Peyer's patch (tissue), 4 donors: ENCODE measurements around the gene RTN4RL1.

Experiments
- POLR2A ChIP-seq, 2 donors: fragments of 450-650 bp; IDR thresholded peaks; one replicate each; pipeline ENCODE4 v1.5.1; 2017; ENCODE audit warnings: antibody characterized with exemption in 2 of 2, mild to moderate bottlenecking in 2 of 2, moderate library complexity in 2 of 2
- TF ChIP-seq, protein P1 (sequence below), 6 experiments: fragments of 450-650 bp in 4 of 6; fragments of 200-600 bp in 2 of 6; sonication (generic) in 1 of 6; IDR thresholded peaks; one replicate each; pipeline ENCODE4 v1.5.1; 2017 to 2019; ENCODE audit warnings: antibody characterized with exemption in 6 of 6, mild to moderate bottlenecking in 3 of 6, moderate library complexity in 1 of 6

GRCh38 chr17:2028737-2029136 lies 3.6 kb upstream of the RTN4RL1 start:
- TF ChIP-seq, protein P1, sequence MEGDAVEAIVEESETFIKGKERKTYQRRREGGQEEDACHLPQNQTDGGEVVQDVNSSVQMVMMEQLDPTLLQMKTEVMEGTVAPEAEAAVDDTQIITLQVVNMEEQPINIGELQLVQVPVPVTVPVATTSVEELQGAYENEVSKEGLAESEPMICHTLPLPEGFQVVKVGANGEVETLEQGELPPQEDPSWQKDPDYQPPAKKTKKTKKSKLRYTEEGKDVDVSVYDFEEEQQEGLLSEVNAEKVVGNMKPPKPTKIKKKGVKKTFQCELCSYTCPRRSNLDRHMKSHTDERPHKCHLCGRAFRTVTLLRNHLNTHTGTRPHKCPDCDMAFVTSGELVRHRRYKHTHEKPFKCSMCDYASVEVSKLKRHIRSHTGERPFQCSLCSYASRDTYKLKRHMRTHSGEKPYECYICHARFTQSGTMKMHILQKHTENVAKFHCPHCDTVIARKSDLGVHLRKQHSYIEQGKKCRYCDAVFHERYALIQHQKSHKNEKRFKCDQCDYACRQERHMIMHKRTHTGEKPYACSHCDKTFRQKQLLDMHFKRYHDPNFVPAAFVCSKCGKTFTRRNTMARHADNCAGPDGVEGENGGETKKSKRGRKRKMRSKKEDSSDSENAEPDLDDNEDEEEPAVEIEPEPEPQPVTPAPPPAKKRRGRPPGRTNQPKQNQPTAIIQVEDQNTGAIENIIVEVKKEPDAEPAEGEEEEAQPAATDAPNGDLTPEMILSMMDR (IDR thresholded peaks at IDR 0.05) = no peak
- TF ChIP-seq POLR2A (IDR thresholded peaks at IDR 0.05) = no peak
